IPS-15b (cell line): ENCODE results near the gene BUD13.
"Not testable (repeated sequence)": the region's sequence is repeated elsewhere in the genome, so short reads cannot be mapped to it uniquely, and the experiment has no call there.

Source experiments
- H3K27me3 ChIP-seq: one replicate; pipeline ENCODE4 v1.6.1; 2013; ENCODE audit warnings: low read length; ENCODE audit not compliant: control insufficient read depth, insufficient read depth
- H3K36me3 ChIP-seq: one replicate; pipeline ENCODE4 v1.6.1; 2013; ENCODE audit warnings: low read length; ENCODE audit not compliant: control insufficient read depth, insufficient read depth
- H3K4me1 ChIP-seq: one replicate; pipeline ENCODE4 v1.6.1; 2013; ENCODE audit warnings: mild to moderate bottlenecking, low read length; ENCODE audit not compliant: control insufficient read depth, insufficient read depth
- H3K4me3 ChIP-seq: one replicate; pipeline ENCODE4 v1.5.1; 2013; ENCODE audit warnings: low read depth, low read length
- H3K9ac ChIP-seq: one replicate; pipeline ENCODE4 v1.6.1; 2013; ENCODE audit warnings: low read depth, mild to moderate bottlenecking, low read length
- H3K9me3 ChIP-seq: one replicate; pipeline ENCODE4 v1.6.1; 2013; ENCODE audit warnings: mild to moderate bottlenecking, low read length; ENCODE audit not compliant: control insufficient read depth, insufficient read depth

The BUD13 gene

DNA sequence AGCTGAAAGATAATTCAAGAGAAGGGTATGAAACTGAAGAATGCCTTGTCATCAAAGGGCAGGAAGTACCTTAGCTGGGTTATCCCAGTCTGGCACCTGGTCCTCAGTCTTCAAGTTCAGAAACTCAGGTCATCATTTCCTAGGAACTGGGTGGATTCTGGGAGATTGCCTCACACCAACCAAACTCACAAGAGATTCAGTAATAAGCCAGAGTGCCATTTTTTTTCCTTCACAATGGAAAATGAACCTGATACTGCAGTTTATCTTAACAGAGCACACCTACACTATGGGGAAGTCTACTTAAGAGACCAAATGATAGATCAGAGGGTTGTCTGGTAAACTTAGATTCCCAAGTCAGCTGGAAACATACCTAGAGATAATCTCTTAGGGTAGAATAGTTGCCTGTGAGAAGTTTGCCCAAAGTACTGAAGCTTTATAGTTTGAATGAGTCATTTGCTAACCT, 3.8 kb upstream of the BUD13 start:
- peaks cover 24% of the 10 kb centered on the region for H3K36me3 ChIP-seq
- no peaks in the 10 kb centered on the region for H3K9me3 ChIP-seq
- H3K9ac ChIP-seq: no peak overlapping the region
- H3K4me1 ChIP-seq: peaks cover 6% of the 10 kb centered on the region
- no peaks in the 10 kb centered on the region for H3K27me3 ChIP-seq
- H3K4me3 ChIP-seq: no peak overlapping the region

DNA sequence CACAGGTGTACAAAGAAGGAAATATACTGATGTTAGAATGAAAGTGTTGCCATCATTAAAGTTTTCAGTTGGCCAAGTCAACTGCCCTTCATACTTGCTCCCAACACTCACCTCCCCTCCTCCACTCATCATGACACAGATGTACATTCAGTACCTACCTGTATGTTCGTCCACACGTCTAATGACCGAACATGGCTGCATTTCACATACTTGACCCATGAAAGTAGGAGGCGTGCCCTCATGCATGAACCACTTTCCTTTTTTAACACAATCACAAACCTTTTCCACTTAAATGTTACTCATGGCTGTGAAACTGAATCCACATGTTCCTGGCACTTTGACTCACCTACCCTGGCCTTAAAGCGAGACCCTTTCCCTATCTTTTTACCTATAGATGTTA, 3.2 kb upstream of the BUD13 start:
- Histone ChIP-seq H3K9ac (no peak overlapping the region), H3K27me3 (no peaks in the 10 kb centered on the region), H3K4me3 (no peak overlapping the region), H3K36me3 (peaks cover 24% of the 10 kb centered on the region), H3K9me3 (no peaks in the 10 kb centered on the region), H3K4me1 (peaks cover 8% of the 10 kb centered on the region)

DNA sequence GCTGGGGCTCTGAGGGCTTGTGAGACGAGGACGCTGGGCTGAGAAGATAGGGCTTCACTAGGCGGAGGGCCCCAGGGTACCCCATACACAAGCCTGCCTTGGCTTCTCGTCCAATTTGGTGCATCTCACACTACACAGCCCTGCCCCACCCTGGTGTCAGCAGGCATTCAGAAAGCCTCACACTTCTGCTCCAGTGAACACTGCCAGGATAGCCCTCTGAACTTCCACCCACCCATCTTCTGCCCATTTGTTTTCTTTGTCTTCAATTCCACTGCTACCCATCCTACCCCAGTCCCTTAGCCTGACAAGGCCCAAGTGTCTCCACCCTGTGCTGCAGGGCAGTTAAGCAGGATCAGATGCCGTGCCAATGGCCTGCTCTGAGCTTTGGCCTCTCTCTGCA, 1.9 kb upstream of the BUD13 start:
- H3K9ac ChIP-seq: no peak overlapping the region
- no peaks in the 10 kb centered on the region for H3K27me3 ChIP-seq
- H3K9me3 ChIP-seq: no peaks in the 10 kb centered on the region
- H3K4me3 ChIP-seq: no peak overlapping the region
- peaks cover 19% of the 10 kb centered on the region for H3K36me3 ChIP-seq
- H3K4me1 ChIP-seq: peaks cover 8% of the 10 kb centered on the region

DNA sequence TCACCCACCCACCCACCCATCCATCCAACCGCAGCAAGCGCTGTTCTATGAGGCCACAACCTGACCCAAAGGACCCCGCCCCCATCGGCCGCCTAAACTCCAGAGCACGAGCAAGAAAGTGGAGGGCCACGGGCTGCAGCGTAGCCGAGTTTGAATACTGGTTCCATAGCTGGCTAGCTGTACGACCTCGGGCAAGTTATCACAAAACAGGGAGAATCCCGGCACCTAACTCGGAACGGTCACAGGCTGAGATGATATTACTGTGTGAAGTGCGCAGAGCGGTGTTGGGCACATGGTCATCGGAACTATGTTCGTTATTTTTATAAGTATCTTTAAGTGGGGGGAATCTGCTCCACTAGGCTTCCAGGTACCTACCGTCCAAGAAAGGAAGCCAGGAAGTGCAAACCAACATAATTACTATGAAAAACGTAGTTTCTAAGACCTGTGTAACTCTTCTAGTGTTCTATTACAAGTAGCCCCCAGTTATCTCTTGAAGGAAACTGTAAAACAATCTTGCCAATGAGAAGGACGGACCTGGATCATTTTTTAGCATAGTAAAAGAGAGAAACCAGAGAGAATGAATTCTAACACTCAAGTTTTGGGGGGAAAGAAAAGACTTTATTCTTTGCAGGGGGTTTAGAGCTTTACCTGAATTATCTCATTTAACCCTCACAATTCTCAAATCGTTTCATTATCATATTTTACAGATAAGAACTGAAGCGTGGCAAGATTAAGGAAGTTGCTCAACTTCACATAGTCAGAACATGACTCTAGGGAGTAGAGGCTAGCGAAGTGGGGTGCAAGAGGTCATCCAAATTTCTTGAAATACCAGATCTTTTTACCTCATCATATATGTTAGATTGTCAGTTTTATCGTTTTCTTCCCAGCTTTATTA, 663 bp upstream of the BUD13 start:
- peak overlapping the region; percentile 77 for H3K4me3 ChIP-seq
- H3K27me3 ChIP-seq: no peaks in the 10 kb centered on the region
- no peaks in the 10 kb centered on the region for H3K9me3 ChIP-seq
- H3K4me1 ChIP-seq: peaks cover 8% of the 10 kb centered on the region
- peak overlapping the region; percentile 14 for H3K9ac ChIP-seq
- peaks cover 8% of the 10 kb centered on the region for H3K36me3 ChIP-seq

DNA sequence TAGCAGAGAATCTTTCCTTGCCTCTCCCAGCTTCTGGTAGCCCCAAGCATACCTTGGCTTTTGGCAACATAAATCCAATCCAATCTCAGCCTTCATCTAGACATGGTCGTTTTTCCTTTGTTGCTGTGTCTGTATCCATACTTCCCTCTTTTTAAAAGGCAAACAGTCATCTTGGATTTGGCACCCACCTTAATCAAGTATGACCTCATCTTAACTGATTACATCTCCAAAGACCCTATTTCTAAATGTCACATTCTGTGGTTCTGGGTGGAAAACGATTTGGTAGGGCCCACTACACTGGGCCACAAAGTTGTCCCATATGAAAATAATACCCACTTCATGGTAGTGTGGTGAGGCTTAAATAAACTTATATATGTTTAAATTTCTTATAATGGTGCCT, 852 bp downstream of the BUD13 start:
- Histone ChIP-seq H3K9me3 (no peaks in the 10 kb centered on the region), H3K4me3 (peak overlapping the region; percentile 77), H3K4me1 (peaks cover 8% of the 10 kb centered on the region), H3K27me3 (no peaks in the 10 kb centered on the region), H3K9ac (peak overlapping the region; percentile 71), H3K36me3 (peaks cover 5% of the 10 kb centered on the region)

DNA sequence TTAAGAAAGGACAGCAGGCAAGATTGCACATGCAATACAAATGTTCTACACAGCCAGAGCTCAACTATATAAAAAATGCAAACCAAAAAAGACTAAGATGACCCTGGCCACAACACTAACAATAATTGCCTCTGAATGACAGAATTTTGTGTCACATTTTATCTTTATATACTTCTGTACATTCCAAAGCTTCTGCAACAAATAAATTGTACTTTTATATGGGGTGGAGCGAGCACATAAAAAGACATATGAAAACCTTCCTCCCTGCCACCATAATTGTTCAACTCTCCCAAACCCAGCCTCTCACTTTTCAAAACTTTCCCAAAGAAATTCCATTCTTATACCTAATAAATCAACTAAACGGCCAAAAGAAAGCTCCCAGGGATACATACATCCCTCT, 10.7 kb downstream of the BUD13 start:
- no peaks in the 10 kb centered on the region for H3K27me3 ChIP-seq
- no peaks in the 10 kb centered on the region for H3K4me1 ChIP-seq
- H3K4me3 ChIP-seq: no peak overlapping the region
- H3K9ac ChIP-seq: no peak overlapping the region
- H3K9me3 ChIP-seq: no peaks in the 10 kb centered on the region
- peaks cover 16% of the 10 kb centered on the region for H3K36me3 ChIP-seq

DNA sequence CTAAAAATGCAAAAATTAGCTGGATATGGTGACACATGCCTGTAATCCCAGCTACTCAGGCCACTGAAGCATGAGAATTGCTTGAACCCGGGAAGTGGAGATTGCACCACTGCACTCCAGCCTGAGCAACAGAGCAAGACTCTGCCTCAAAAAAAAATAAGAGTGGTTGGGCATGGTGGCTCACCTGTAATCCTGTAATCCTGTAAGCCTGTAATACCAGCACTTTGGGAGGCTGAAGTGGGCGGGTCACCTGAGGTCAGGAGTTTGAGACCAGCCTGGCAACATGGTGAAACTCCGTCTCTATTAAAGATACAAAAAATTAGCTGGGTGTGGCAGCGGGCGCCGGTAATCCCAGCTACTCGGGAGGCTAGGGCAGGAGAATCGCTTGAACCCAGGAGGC, 16.7 kb downstream of the BUD13 start:
- H3K27me3 ChIP-seq, H3K4me3 ChIP-seq, H3K9me3 ChIP-seq, H3K4me1 ChIP-seq, H3K9ac ChIP-seq: not testable (repeated sequence)
- peaks cover 17% of the 10 kb centered on the region for H3K36me3 ChIP-seq

DNA sequence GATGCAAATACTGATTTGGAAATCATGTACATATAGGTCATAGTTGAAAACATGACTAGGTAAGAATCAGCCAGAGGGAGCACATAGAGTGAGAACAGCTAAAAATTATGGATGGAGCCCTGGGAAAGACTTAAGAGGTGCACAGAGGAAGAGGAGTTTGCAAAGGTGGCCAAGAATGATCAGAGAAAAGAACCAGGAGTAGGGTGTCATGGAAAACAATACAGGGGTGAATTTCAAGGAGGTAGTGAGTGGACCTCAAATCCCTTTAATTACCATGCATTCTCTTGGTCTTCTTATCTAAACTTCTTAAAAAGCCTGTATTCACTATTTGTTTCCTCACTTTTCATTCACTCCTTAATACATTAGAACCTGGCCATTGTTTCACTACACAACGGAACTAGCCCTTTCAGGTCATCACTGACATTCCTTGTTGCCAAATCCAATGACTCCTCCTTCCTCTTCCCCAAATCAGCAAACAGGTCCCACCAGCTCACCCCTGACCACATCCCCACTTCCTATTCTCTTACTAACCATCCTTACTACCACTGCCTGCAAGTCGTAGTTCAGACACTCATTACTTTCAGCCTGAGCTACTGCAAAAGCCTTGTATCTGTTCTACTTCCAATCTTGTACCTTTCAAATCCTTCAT, 22.6 kb downstream of the BUD13 start:
- Histone ChIP-seq H3K9ac (no peak overlapping the region), H3K4me1 (no peaks in the 10 kb centered on the region), H3K9me3 (no peaks in the 10 kb centered on the region), H3K4me3 (no peak overlapping the region), H3K27me3 (no peaks in the 10 kb centered on the region), H3K36me3 (peaks cover 9% of the 10 kb centered on the region)

DNA sequence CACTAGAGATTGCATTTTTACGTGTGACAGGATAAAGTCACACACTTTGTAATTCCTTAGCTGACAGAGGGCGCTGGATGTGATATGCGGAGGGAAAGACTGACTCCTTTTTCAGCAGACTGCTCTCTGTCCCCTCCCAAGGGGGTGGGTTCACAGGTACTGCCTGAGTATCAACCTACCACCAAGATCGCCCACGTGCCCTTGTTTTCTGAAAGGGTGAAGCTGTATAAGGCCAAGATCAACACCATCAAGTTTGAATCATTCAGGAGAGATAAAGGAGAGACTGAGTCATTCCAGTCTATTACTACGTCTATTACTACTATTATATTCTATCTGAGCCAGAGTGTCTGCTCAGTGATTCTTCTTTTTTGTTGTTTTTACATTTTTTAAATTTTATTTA, 30.7 kb downstream of the BUD13 start:
- Histone ChIP-seq H3K4me1 (peaks cover 2% of the 10 kb centered on the region), H3K9me3 (no peaks in the 10 kb centered on the region), H3K9ac (no peak overlapping the region), H3K27me3 (no peaks in the 10 kb centered on the region), H3K36me3 (no peaks in the 10 kb centered on the region), H3K4me3 (no peak overlapping the region)

DNA sequence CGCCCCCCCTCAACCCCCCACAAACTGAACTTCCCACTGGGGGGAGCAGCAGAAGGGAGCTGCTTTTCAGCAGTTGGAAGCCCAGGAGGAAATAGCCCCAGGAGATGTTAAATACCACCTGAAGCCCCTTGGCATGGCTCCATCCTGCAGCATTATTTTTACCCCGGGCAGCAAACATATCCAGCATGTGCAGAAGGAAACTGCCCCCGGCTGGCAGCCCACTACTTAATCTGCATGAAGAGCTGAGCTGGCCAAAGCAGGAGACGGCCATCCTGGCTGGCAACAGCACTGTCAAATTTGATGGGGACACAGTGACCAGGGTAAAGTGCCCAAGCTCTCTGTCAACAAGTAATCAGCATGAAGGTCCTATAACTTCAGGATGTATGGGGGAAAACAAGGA, 32.0 kb downstream of the BUD13 start:
- Histone ChIP-seq H3K36me3 (no peaks in the 10 kb centered on the region), H3K4me1 (peaks cover 2% of the 10 kb centered on the region), H3K9me3 (no peaks in the 10 kb centered on the region), H3K9ac (no peak overlapping the region), H3K4me3 (no peak overlapping the region), H3K27me3 (no peaks in the 10 kb centered on the region)

DNA sequence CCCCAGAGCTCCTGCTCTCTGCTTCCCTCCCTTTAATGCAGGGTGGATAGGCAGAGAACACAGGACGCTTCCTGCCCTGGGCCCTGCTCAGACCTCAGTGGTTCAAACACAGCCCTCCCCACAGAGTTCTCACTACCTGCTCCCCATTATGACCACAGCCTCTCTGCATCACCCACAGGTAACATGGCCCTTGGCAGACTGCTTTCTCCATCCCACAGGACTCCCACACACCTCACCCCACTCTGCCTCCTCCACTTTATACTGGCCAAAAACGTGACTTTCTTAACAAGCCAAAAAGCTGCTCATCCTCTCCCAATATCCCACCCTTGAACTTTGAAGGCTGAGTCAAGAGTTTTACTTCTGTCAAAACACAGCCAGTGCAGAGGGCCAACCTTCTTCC, 33.8 kb downstream of the BUD13 start:
- H3K4me1 ChIP-seq: peaks cover 2% of the 10 kb centered on the region
- no peaks in the 10 kb centered on the region for H3K36me3 ChIP-seq
- H3K9ac ChIP-seq: no peak overlapping the region
- H3K27me3 ChIP-seq: no peaks in the 10 kb centered on the region
- no peak overlapping the region for H3K4me3 ChIP-seq
- H3K9me3 ChIP-seq: no peaks in the 10 kb centered on the region

DNA sequence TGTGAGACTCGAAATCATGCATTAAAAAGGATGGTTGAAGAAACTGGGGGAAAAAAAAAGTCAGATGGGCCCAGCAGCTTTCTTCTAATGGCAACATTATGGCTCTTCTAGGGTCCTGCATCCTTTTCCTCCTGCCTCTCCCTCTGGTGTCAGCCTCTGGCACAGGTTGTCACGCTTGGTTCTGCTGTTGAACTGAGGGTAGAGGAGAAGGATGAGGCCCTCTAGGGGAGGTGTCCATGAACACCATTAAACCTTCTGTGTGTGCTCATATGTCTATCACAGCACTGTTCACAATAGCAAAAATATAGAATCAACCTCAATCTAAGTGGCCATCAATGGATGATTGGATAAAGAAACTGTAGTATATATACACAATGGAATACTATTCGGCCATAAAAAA, 36.0 kb downstream of the BUD13 start:
- no peak overlapping the region for H3K9ac ChIP-seq
- peaks cover 4% of the 10 kb centered on the region for H3K4me1 ChIP-seq
- H3K27me3 ChIP-seq: no peaks in the 10 kb centered on the region
- no peaks in the 10 kb centered on the region for H3K36me3 ChIP-seq
- H3K4me3 ChIP-seq: no peak overlapping the region
- H3K9me3 ChIP-seq: no peaks in the 10 kb centered on the region
